Measurements from ENCODE around the gene SPG21.
"Not testable (repeated sequence)": the region's sequence is repeated elsewhere in the genome, so short reads cannot be mapped to it uniquely, and the experiment has no call there.

Gene SPG21

GRCh38 chr15:64989416-64990167 is at the start of gene SPG21:
Gene SPG21 (minus strand): TSS chr15:64989914. CDS start chr15:64983569, 6,345 bp downstream.
- peak; percentile 94 to 95 for DNase-seq

GRCh38 chr15:65038836-65039235 is 49.1 kb upstream of the SPG21 start:
- DNase-seq, result no peak

GRCh38 chr15:65038428-65038827 is 48.7 kb upstream of the SPG21 start:
- no peak for DNase-seq

- no peak for DNase-seq
Measured at GRCh38 chr15:65037309-65037708, 47.6 kb upstream of the SPG21 start.

- no peak for DNase-seq
Measured at GRCh38 chr15:65034719-65035118, 45.0 kb upstream of the SPG21 start.

GRCh38 chr15:65033659-65034269 is 44.0 kb upstream of the SPG21 start:
- DNase-seq, result no peak

- DNase-seq, result peak; percentile 64 to 68
Measured at GRCh38 chr15:65032801-65033537, 43.3 kb upstream of the SPG21 start.

- peak in 1 of 2 experiments; percentile 24 for DNase-seq
Measured at GRCh38 chr15:65029736-65030208, 40.1 kb upstream of the SPG21 start.

- peak; percentile 97 for DNase-seq
Measured at GRCh38 chr15:65028921-65029735, 39.4 kb upstream of the SPG21 start, which contains the start of gene MTFMT. Gene MTFMT (minus strand): TSS chr15:65029639. CDS start chr15:65029613, 26 bp downstream.

GRCh38 chr15:65028338-65028737 is 38.6 kb upstream of the SPG21 start:
- no peak for DNase-seq

GRCh38 chr15:65027593-65027992 is 37.9 kb upstream of the SPG21 start:
- no peak for DNase-seq

- no peak for DNase-seq
Measured at GRCh38 chr15:65026756-65027155, 37.0 kb upstream of the SPG21 start.

- DNase-seq, result no peak
Measured at GRCh38 chr15:65021488-65021887, 31.8 kb upstream of the SPG21 start.

- DNase-seq, result no peak
Measured at GRCh38 chr15:65020419-65020818, 30.7 kb upstream of the SPG21 start.

- not testable (repeated sequence) for DNase-seq
Measured at GRCh38 chr15:65011198-65011597, 21.5 kb upstream of the SPG21 start.

GRCh38 chr15:65008983-65009382 is 19.3 kb upstream of the SPG21 start:
- no peak for DNase-seq

- DNase-seq, result no peak
Measured at GRCh38 chr15:65006876-65007275, 17.2 kb upstream of the SPG21 start.

- no peak for DNase-seq
Measured at GRCh38 chr15:65004993-65005392, 15.3 kb upstream of the SPG21 start.

- no peak for DNase-seq
Measured at GRCh38 chr15:64997745-64998375, 8.1 kb upstream of the SPG21 start.

GRCh38 chr15:64997066-64997465 is 7.4 kb upstream of the SPG21 start:
- DNase-seq, result no peak

- DNase-seq, result no peak
Measured at GRCh38 chr15:64993290-64993689, 3.6 kb upstream of the SPG21 start.

GRCh38 chr15:64991536-64992135 is 1.9 kb upstream of the SPG21 start:
- no peak for DNase-seq

Data from activated T-cell treated with anti-CD3 and anti-CD28 coated beads, Interleukin-2, amount 50 U/mL, for 48 hours (primary cell).